CD4-positive, alpha-beta T cell treated with Interleukin-6 for 4 hours (primary cell): ENCODE measurements around the gene BPIFB3.

Experiments
- DNase-seq: peaks from one replicate; pipeline ENCODE4 v3.0.0-alpha.2; 2020; ENCODE audit warnings: mixed read lengths

The BPIFB3 gene

DNA sequence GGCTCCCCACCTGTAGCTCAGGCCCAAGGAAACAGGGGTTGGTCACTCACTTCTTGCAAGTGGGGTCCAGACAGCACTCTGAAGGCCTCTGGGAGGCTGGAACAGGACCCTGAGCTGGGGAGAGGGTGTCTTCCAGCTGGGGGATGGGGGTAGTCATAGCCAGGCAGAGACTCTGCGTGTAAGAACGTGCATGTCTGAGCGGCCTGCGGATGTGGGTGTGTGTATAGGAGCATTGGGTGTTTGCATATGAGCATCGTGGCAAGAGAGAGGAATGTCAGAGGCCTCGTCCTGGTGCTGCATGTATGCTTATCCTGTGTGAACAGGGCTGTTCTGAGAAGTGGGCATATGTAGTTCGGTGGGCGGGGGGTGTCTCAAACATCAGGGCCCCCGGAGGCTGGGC, 12.1 kb downstream of the BPIFB3 start:
- DNase-seq, result no peak

GRCh38 chr20:33067806-33068205, 14.1 kb downstream of the BPIFB3 start:
- DNase-seq, result no peak

GRCh38 chr20:33068251-33068939, 14.7 kb downstream of the BPIFB3 start:
- no peak for DNase-seq

DNA sequence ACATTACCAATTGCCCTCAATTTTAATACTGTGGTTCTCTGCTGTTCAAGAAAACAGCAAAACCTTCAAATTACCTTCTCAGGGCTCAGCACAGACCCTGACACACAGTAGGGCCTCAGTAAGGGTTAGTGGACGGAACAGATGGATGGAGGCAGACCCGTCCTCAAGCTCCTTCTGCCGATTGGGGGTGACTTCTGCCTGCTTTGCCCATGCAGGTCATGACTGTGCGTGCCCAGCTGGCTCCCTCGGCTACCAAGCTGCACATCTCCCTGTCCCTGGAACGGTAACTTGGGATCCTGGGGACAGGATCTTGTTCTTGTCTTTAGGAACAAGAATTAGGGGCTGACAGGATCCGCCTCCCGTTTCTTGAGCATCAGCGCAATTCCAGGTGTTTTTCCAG, 16.0 kb downstream of the BPIFB3 start:
- DNase-seq, result no peak

GRCh38 chr20:33070111-33071053, 16.7 kb downstream of the BPIFB3 start:
- no peak for DNase-seq

- DNase-seq, result no peak
Measured at GRCh38 chr20:33071198-33071597, 17.5 kb downstream of the BPIFB3 start.

DNA sequence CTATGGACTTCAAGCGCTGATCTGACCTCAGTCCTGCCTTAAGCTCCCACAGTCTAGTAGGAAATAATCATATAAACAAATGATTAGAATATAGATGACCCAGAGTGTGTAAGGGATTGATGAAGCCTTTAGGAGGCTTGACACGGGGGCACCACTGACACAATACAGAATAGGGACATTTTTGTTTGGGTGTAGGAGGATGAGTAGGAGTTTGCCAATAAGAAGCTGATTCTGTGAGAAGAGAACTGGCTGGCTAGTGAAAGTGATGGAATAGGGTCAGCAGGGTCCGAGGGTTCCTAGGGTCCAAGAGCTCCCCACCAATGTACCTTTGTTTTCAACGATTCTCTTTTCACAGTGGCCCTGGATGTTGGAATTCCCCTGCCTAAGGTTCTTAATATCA, 18.7 kb downstream of the BPIFB3 start:
- DNase-seq, result no peak

DNA sequence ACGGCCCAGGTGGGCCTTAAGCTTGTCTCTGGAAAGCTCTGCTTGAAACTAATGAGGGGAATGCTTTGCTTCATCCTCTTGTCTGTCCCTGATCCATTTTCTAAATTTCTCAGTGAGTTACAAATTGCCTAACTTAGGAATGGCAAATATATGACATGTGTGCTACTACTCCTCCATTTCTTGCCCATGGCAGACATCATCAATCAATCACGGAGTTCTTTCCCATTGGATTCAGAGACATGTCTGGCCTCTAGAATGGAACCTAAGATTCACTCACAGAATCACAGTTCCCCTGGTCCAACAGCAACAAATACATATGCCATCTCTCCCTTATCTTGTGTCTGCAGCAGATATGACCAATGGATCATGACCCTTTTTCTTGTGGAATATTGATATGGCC, 19.1 kb downstream of the BPIFB3 start:
- DNase-seq, result no peak

GRCh38 chr20:33074675-33075074, 21.0 kb downstream of the BPIFB3 start:
- no peak for DNase-seq

DNA sequence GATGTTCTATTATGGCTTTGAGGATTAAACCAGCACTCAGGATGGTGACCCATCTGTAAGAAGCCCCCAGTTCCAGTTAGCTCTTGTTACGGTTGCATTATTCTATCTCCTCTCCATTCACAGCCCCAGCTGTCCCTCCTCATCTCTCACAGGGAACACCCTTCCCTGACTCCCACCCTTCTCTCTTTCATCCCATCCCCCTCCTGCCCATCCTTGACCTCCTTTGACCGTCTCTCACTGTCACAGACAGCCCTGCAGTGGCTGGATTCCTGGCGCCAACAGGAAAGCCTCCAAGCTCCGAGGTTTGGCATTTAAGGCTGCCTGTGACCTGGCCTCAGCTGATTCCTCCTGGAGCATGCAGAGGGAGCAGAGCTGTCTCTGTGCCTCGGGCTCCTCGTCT, 21.6 kb downstream of the BPIFB3 start:
- DNase-seq, result no peak

DNA sequence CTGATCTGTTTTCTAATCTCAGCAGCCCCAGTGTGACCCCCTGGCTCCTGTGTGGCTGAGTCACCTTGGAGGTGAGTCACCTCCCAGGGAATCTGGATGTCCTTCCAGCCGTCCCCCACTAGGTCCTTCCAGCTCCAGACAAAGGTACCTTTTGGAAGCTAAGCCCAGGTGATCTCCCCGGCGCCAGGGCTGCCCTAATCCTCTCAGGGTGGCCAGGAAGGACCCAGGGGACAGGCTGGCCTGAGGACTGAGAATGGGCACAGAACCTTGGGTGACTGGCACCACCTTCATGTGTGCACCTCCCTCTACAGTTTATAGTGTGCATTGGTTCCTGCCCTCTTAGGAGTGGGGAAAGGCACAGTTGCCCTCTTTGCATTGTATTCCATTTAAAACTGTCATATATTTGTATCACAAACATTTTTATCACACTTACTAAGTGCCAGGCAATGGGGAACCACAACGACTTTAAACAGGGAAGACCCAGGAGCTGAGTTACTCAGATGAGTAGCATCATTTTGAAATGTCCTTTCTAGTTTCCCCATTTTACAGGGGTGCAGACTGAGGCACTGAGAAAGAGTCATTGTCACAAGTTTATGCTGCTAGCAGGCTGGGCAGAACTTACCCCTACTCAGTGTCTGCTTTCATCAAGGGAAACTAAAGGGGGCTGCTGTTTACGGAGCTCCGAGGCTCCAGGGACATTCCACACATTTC, 23.1 kb downstream of the BPIFB3 start:
- peak; percentile 41 for DNase-seq

- DNase-seq, result no peak
Measured at GRCh38 chr20:33079259-33079658, 25.6 kb downstream of the BPIFB3 start, which contains the start of gene BPIFB4. BPIFB4 (plus strand) TSS chr20:33079643; CDS start chr20:33081527, 1,884 bp downstream.

- no peak for DNase-seq
Measured at GRCh38 chr20:33081411-33082154, 27.9 kb downstream of the BPIFB3 start.

DNA sequence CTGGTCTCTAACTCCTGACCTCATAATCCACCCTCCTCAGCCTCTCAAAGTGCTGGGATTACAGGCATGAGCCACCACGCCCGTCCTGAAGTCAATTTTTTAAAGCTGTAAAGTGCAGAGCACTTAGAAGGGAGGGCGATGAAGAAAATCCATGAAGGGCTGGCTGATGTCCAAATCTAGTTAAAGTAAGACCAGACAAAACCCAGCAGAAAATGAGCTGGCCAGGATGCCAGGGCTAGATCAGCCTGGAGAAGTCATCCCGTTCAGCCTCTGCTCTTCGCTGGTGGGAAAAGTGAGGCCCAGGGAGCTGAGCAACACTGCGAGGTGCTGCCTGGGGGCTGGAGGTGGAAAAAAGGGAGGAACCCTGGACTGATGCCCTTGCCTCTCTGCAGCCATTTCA, 28.8 kb downstream of the BPIFB3 start:
- DNase-seq, result no peak

DNA sequence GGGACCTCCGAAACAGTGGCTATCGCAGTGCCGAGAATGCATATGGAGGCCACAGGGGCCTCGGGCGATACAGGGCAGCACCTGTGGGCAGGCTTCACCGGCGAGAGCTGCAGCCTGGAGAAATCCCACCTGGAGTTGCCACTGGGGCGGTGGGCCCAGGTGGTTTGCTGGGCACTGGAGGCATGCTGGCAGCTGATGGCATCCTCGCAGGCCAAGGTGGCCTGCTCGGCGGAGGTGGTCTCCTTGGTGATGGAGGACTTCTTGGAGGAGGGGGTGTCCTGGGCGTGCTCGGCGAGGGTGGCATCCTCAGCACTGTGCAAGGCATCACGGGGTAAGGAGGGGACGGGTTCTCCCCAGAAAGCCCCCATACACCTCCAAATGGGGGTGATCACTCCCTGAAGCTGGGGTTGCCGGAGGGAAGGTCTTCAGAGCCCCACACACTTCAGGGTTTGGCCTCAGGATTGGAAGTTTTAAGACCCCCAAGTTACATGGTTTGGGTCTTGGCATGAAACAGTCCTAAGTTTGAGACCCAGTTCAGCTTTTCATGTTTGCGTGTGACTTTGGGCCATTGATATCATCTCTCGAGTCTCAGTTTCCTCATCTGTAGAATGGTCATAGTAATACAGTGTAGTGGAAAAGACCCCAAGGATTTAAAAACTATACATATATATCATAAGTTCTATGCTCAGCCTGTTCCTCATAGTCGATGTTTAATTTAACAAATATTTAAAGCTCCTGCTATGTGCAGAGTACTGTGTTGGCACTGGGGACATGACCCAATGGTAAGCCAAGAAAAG, 30.0 kb downstream of the BPIFB3 start:
- DNase-seq, result no peak

GRCh38 chr20:33084722-33085121, 31.0 kb downstream of the BPIFB3 start:
- no peak for DNase-seq

- DNase-seq, result no peak
Measured at GRCh38 chr20:33086052-33086722, 32.5 kb downstream of the BPIFB3 start.

GRCh38 chr20:33091147-33091546, 37.4 kb downstream of the BPIFB3 start:
- no peak for DNase-seq

DNA sequence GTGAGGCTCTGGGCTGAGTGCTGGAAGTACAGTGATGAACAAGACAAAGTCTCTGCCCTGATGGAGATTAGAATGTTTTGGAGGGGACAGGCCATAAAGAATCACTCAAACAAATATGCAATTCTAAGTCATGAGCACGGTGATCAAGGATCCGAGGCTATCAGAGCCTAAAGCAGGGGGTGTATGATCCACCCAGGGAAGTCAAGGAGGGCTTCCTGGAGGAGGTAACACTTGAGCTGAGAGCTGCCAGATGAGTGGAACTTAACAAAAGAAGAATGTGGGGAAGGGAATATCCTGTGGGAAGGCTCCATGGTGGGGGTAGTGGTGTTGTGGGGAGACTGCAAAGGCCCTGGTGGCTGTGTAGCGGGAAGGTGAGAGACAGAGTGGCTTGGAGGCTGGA, 38.0 kb downstream of the BPIFB3 start:
- no peak for DNase-seq

GRCh38 chr20:33092361-33092760, 38.7 kb downstream of the BPIFB3 start:
- no peak for DNase-seq

DNA sequence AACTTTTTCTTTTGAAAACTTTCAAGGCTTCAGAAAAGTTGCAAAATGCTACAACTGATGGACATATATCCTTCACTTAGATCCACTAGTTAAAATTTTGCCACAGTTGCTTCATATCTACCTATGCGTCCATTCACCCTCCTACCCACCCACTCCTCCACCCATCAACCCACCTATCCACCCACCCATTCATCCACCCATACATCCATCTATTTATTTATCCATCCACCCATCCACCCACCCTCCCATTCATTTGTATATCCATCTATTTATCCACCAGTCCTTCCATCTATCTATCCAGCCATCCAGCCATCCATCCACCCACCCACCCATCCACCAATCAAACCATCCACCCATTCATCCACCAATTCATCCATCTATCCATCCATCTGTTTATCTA, 39.4 kb downstream of the BPIFB3 start:
- DNase-seq, result no peak
